Cardiac fibroblast (primary cell): Measurements from ENCODE around the gene IRX5.
A peak's percentile ranks its signal among the peaks of the same experiment; 100 is the strongest.

Experiments used
- DNase-seq, 2 donors: peaks; one replicate each; pipeline versions ENCODE4 v3.0.0 to v3.0.0-alpha.2; 2010; ENCODE audit warnings: low read depth in 2 of 2
- H3K4me3 ChIP-seq, 2 donors: replicated peaks in 1 of 2; 1 replicate in 1 of 2; 2 replicates in 1 of 2; pipeline ENCODE4 v1.5.1; 2011; ENCODE audit warnings: low read depth in 2 of 2, low read length in 2 of 2, mild to moderate bottlenecking in 2 of 2, moderate library complexity in 1 of 2
- TF ChIP-seq, protein P1 (sequence below): IDR thresholded peaks from one replicate; pipeline ENCODE4 v1.5.1; 2011; ENCODE audit warnings: low read depth, mild to moderate bottlenecking, low read length, inconsistent platforms

Gene IRX5

DNA sequence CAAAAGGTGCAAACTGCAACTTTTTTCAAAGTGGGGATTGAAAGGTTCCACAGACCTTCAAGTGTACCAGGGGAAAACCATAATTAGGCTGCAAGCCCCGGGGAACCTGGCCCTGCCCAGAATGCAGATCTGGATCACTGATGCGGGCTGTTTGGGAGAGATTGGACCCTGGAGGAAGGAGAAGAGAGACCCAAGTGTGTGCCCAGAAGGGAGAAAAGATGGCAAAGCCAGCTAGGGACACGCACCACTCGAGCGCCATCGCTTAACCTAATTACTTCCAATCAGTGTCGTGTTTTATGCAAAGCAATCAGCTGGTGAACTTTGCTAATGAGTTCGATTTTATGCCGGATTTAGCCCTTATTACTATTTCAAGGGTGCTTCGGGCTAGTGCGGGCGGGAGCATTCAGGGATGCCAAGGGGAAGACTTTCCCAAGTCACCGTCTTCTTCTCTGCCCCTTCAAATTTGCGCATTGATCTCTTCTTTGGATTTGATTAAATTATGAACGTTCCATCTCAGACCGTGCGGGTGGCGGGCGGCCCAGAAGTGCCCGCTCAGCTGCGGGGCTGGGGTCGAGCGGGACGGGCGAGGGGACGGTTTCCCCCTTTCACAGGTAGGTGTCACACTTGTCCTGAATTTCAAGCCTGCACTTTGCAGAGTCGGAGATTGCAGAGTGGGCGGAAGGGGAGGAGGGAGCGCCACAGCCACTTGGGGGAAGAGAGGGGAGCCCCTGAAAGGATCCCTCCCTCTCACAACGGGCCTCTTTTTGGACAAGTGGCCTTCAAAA is 4.0 kb downstream of the IRX5 start:
- DNase-seq, result no peak
- H3K4me3 ChIP-seq, result peak overlapping the region in 1 of 2 donors; percentile 8
- TF ChIP-seq, protein P1, sequence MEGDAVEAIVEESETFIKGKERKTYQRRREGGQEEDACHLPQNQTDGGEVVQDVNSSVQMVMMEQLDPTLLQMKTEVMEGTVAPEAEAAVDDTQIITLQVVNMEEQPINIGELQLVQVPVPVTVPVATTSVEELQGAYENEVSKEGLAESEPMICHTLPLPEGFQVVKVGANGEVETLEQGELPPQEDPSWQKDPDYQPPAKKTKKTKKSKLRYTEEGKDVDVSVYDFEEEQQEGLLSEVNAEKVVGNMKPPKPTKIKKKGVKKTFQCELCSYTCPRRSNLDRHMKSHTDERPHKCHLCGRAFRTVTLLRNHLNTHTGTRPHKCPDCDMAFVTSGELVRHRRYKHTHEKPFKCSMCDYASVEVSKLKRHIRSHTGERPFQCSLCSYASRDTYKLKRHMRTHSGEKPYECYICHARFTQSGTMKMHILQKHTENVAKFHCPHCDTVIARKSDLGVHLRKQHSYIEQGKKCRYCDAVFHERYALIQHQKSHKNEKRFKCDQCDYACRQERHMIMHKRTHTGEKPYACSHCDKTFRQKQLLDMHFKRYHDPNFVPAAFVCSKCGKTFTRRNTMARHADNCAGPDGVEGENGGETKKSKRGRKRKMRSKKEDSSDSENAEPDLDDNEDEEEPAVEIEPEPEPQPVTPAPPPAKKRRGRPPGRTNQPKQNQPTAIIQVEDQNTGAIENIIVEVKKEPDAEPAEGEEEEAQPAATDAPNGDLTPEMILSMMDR, result no peak

DNA sequence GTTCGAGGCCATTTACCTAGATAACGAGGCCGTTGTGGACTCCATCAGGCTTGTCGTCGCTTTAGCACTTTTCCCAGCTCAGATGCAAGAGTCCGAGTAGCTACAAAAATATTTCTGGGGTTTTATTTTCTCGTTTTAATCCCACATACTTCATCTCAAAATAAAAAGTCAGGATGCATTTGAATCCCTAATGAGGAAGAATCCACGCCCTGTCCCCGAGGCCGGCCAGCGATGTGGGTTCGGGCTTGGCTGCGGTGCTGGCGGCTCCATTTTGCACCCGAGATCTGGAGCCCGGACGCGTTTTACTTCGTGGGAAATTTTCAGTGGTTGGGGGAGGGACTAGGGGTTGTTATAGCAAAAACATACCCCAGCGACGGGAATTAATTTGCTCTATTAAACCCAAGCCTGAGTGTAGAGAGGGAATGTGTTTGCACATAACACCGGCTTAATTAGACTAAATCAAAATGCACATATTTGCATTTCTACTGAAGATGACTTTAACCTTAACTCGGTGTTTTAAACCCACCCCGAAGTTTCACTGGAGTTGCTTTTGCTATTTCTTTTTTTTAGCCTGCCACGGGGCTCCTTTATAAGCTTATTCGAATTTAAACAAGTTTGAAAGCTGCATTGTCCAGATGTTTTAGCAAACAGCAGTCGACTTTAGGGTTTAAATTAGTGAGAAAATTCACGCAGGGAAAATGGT is 4.8 kb downstream of the IRX5 start:
- no peak overlapping the region for H3K4me3 ChIP-seq
- TF ChIP-seq, protein P1, result no peak
- no peak for DNase-seq

GRCh38 chr16:54936201-54936978 is 5.7 kb downstream of the IRX5 start:
- peak; percentile 32 to 62 for DNase-seq
- TF ChIP-seq, protein P1, result no peak
- H3K4me3 ChIP-seq, result peak overlapping the region; percentile 3 to 45

DNA sequence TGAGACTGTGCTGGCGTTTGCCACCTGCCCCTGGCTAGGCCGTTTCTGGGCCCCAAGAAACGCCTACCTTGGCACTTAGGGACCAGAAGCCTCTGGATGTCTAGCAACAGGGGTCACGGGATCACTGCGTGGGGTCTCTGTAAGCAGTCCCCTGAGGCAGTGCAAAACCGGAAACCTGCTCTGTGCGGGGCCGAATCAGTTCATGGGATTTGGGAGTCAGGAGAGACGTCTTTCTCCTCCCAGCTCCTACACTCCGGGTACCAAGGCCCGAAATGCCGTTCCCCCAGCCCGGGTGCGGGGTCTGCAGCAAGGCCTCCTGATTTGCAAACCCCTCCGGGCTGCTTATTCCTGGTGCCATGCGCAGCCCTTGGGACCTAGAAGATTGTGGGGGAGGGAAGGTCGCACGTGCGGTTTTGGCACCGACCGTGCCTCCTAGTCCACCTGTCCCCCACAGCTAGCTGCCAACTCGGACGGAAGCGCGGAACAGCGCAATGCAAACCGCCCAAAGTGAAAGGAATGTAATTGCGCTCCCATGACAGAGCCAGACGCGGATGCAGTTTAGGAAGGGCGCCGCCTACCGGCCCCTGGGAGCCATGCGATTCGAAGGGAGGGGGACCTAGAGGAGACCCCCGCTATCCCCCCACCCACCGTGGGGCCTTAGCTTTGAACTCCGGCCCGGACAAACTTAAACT is 6.5 kb downstream of the IRX5 start:
- DNase-seq, result peak; percentile 47 to 62
- H3K4me3 ChIP-seq, result peak overlapping the region; percentile 25 to 45
- TF ChIP-seq, protein P1, result peak; percentile 75

DNA sequence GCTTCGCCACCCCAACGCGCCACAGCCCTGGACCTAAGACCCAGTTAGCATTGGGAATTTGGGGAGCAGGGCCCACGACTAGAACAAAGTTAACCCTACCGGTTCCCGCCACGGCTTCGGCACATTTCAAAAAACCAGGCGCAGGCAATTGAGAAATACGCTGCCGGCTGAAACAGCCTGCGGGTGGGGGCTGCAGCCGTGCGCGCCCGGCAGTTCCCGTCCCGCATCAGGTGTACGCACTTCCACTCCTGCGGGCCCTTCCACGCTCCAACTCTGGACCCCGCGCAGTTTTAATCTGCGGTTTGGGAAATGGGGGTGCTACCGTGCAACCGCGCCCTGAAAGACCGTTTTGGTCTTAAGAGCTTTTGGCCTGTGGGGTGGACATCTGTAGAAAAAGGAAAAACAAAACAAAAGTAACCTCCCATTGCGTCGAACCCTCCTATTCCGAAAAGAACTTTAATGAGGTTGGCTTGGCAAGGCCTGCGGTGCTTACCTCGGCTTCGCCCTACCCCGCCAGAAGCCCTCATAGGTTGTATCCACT is 7.1 kb downstream of the IRX5 start:
- DNase-seq, result no peak
- peak overlapping the region; percentile 25 to 45 for H3K4me3 ChIP-seq
- TF ChIP-seq, protein P1, result no peak
